ENCODE measurements around the gene ERVK3-1.
"Not testable (repeated sequence)": the region's sequence is repeated elsewhere in the genome, so short reads cannot be mapped to it uniquely, and the experiment has no call there.

The ERVK3-1 gene

GRCh38 chr19:58305065-58305931 lies at the start of gene ERVK3-1:
Gene ERVK3-1, plus strand, starts transcription at chr19:58305377. Its CDS starts 6,792 bp downstream, at chr19:58312169.
- DNase-seq (ENCODE audit: low read depth in 2 of 2): peak; percentile 89 to 91

GRCh38 chr19:58258259-58258658 lies 46.9 kb upstream of the ERVK3-1 start:
- not testable (repeated sequence) for DNase-seq (ENCODE audit: low read depth in 2 of 2)

GRCh38 chr19:58261600-58261967 lies 43.6 kb upstream of the ERVK3-1 start:
- DNase-seq (ENCODE audit: low read depth in 2 of 2): no peak

GRCh38 chr19:58261968-58262921 lies 42.9 kb upstream of the ERVK3-1 start:
- DNase-seq (ENCODE audit: low read depth in 2 of 2): no peak

- DNase-seq (ENCODE audit: low read depth in 2 of 2): no peak
Measured at GRCh38 chr19:58262922-58263296, 42.3 kb upstream of the ERVK3-1 start.

- DNase-seq (ENCODE audit: low read depth in 2 of 2): no peak
Measured at GRCh38 chr19:58265100-58265499, 40.1 kb upstream of the ERVK3-1 start.

GRCh38 chr19:58268344-58268743 lies 36.8 kb upstream of the ERVK3-1 start:
- DNase-seq (ENCODE audit: low read depth in 2 of 2): no peak

GRCh38 chr19:58274771-58275201 lies 30.4 kb upstream of the ERVK3-1 start:
- no peak for DNase-seq (ENCODE audit: low read depth in 2 of 2)

- DNase-seq (ENCODE audit: low read depth in 2 of 2): no peak
Measured at GRCh38 chr19:58275564-58275963, 29.6 kb upstream of the ERVK3-1 start.

GRCh38 chr19:58277197-58277596 lies 28.0 kb upstream of the ERVK3-1 start:
- no peak for DNase-seq (ENCODE audit: low read depth in 2 of 2)

- no peak for DNase-seq (ENCODE audit: low read depth in 2 of 2)
Measured at GRCh38 chr19:58277748-58278540, 27.2 kb upstream of the ERVK3-1 start.

GRCh38 chr19:58278541-58279041 lies 26.6 kb upstream of the ERVK3-1 start, which contains the start of gene ZNF8:
Gene ZNF8, plus strand, starts transcription at chr19:58278955. Its CDS starts 127 bp downstream, at chr19:58279082.
- DNase-seq (ENCODE audit: low read depth in 2 of 2): peak; percentile 97

- DNase-seq (ENCODE audit: low read depth in 2 of 2): peak; percentile 10 to 23
Measured at GRCh38 chr19:58279042-58279924, 25.9 kb upstream of the ERVK3-1 start.

GRCh38 chr19:58279925-58280316 lies 25.3 kb upstream of the ERVK3-1 start:
- DNase-seq (ENCODE audit: low read depth in 2 of 2): no peak

- DNase-seq (ENCODE audit: low read depth in 2 of 2): no peak
Measured at GRCh38 chr19:58284199-58284598, 21.0 kb upstream of the ERVK3-1 start.

- no peak for DNase-seq (ENCODE audit: low read depth in 2 of 2)
Measured at GRCh38 chr19:58291943-58292342, 13.2 kb upstream of the ERVK3-1 start.

- no peak for DNase-seq (ENCODE audit: low read depth in 2 of 2)
Measured at GRCh38 chr19:58294743-58295374, 10.3 kb upstream of the ERVK3-1 start.

- no peak for DNase-seq (ENCODE audit: low read depth in 2 of 2)
Measured at GRCh38 chr19:58296104-58296503, 9.1 kb upstream of the ERVK3-1 start.

- DNase-seq (ENCODE audit: low read depth in 2 of 2): no peak
Measured at GRCh38 chr19:58300620-58301019, 4.6 kb upstream of the ERVK3-1 start.

- no peak for DNase-seq (ENCODE audit: low read depth in 2 of 2)
Measured at GRCh38 chr19:58304255-58304654, 922 bp upstream of the ERVK3-1 start.
